ENCODE results near the gene POU4F1.

Gene POU4F1

DNA sequence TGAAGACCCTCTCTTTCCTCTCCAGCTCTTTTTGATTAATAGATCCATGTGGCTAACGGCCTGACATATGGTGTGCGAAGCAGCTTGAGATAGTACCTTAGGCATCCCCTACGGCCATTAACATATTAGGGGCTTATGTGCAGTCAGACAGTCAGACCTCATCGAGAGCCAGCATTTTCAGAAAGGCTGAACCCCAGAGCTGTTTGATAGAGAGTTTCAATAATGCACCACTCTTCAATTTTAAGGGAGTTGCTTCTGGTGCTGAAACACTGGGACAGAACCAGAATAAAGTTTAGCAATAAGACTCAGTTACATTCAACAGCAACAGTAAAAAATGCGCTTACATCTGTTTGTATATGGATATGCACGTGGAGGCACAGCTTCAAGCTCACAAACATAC lies 10.8 kb downstream of the POU4F1 start:
- H3K4me3 ChIP-seq (ENCODE audit: low read length in 2 of 2), result no peak overlapping the region
- H3K9ac ChIP-seq (ENCODE audit: low read depth in 1 of 2, low read length in 2 of 2), result no peak overlapping the region
- no peaks in the 10 kb centered on the region for H3K4me1 ChIP-seq (ENCODE audit: control insufficient read depth in 2 of 2, insufficient read depth in 2 of 2, low read length in 2 of 2)
- peaks cover 50 to 54% of the 10 kb centered on the region in 2 donors for H3K27me3 ChIP-seq (ENCODE audit: control insufficient read depth in 2 of 2, insufficient read depth in 2 of 2, low read length in 2 of 2)
- peaks cover 0 to 2% of the 10 kb centered on the region in 2 donors for H3K9me3 ChIP-seq (ENCODE audit: control insufficient read depth in 2 of 2, low read length in 2 of 2)
- no peak overlapping the region for H3K27ac ChIP-seq (ENCODE audit: low read depth in 2 of 2, low read length in 2 of 2)
- H3K36me3 ChIP-seq (ENCODE audit: control insufficient read depth in 2 of 2, insufficient read depth in 2 of 2, low read length in 2 of 2), result no peaks in the 10 kb centered on the region

DNA sequence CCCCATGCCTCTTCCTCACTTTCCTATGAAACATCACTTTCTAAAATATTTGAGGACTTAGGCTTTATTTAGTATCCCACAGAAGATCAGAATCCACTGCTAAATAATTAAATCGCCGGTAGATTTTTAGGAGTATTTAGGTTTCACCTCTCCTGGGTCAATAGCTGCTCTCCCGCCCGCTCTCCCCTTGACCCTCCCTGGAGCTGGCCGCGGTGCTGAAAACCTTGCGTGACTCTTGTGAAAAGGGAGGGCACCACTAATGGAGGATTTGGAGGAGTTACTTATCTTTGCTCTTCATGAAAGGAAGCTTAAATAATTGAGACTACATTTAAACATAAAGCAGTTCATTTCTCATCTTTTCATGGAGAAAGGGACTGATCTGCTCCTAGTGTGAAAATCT lies 14.1 kb downstream of the POU4F1 start:
- Histone ChIP-seq H3K27ac (ENCODE audit: low read depth in 2 of 2, low read length in 2 of 2) (no peak overlapping the region), H3K36me3 (ENCODE audit: control insufficient read depth in 2 of 2, insufficient read depth in 2 of 2, low read length in 2 of 2) (no peaks in the 10 kb centered on the region), H3K9me3 (ENCODE audit: control insufficient read depth in 2 of 2, low read length in 2 of 2) (peaks cover 0 to 2% of the 10 kb centered on the region in 2 donors), H3K4me3 (ENCODE audit: low read length in 2 of 2) (no peak overlapping the region), H3K4me1 (ENCODE audit: control insufficient read depth in 2 of 2, insufficient read depth in 2 of 2, low read length in 2 of 2) (no peaks in the 10 kb centered on the region), H3K27me3 (ENCODE audit: control insufficient read depth in 2 of 2, insufficient read depth in 2 of 2, low read length in 2 of 2) (peaks cover 27 to 35% of the 10 kb centered on the region in 2 donors), H3K9ac (ENCODE audit: low read depth in 1 of 2, low read length in 2 of 2) (no peak overlapping the region)

GRCh38 chr13:78587395-78587794 lies 16.0 kb downstream of the POU4F1 start:
- Histone ChIP-seq H3K27ac (ENCODE audit: low read depth in 2 of 2, low read length in 2 of 2) (no peak overlapping the region), H3K27me3 (ENCODE audit: control insufficient read depth in 2 of 2, insufficient read depth in 2 of 2, low read length in 2 of 2) (peaks cover 13 to 17% of the 10 kb centered on the region in 2 donors), H3K4me1 (ENCODE audit: control insufficient read depth in 2 of 2, insufficient read depth in 2 of 2, low read length in 2 of 2) (no peaks in the 10 kb centered on the region), H3K36me3 (ENCODE audit: control insufficient read depth in 2 of 2, insufficient read depth in 2 of 2, low read length in 2 of 2) (no peaks in the 10 kb centered on the region), H3K9ac (ENCODE audit: low read depth in 1 of 2, low read length in 2 of 2) (no peak overlapping the region), H3K9me3 (ENCODE audit: control insufficient read depth in 2 of 2, low read length in 2 of 2) (peaks cover 0 to 2% of the 10 kb centered on the region in 2 donors), H3K4me3 (ENCODE audit: low read length in 2 of 2) (no peak overlapping the region)

- Histone ChIP-seq H3K27ac (ENCODE audit: low read depth in 2 of 2, low read length in 2 of 2) (no peak overlapping the region), H3K9ac (ENCODE audit: low read depth in 1 of 2, low read length in 2 of 2) (no peak overlapping the region), H3K9me3 (ENCODE audit: control insufficient read depth in 2 of 2, low read length in 2 of 2) (peaks cover 0 to 2% of the 10 kb centered on the region in 2 donors), H3K4me3 (ENCODE audit: low read length in 2 of 2) (no peak overlapping the region), H3K27me3 (ENCODE audit: control insufficient read depth in 2 of 2, insufficient read depth in 2 of 2, low read length in 2 of 2) (peaks cover 13 to 16% of the 10 kb centered on the region in 2 donors), H3K4me1 (ENCODE audit: control insufficient read depth in 2 of 2, insufficient read depth in 2 of 2, low read length in 2 of 2) (no peaks in the 10 kb centered on the region), H3K36me3 (ENCODE audit: control insufficient read depth in 2 of 2, insufficient read depth in 2 of 2, low read length in 2 of 2) (no peaks in the 10 kb centered on the region)
Measured at GRCh38 chr13:78586706-78587105, 16.6 kb downstream of the POU4F1 start.

- H3K27me3 ChIP-seq (ENCODE audit: control insufficient read depth in 2 of 2, insufficient read depth in 2 of 2, low read length in 2 of 2), result peaks cover 0 to 2% of the 10 kb centered on the region in 2 donors
Measured at GRCh38 chr13:78576261-78576660, 27.1 kb downstream of the POU4F1 start.

DNA sequence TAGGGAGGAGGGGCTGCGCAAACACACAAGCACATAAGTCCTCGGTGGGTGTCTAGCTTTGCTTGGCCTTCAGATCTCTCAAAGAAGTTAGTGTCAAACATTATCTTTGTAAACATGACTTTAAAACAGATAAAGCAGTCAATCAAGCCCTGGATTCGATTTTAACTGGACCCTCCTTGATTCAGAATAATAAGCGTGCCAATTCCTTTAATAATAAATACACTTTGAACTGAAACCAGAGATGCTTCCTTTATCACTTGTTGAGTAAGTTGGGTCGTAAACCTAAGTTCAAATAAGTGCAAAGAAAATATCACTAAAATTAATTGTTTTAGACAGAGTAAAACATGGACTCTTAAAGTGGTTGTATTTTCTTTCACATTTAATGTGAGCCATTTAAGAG lies 30.9 kb downstream of the POU4F1 start:
- peaks cover 0 to 2% of the 10 kb centered on the region in 2 donors for H3K27me3 ChIP-seq (ENCODE audit: control insufficient read depth in 2 of 2, insufficient read depth in 2 of 2, low read length in 2 of 2)

More at GRCh38 chr13:78576261-78576660, 27.1 kb downstream of the POU4F1 start:
- Histone ChIP-seq H3K4me3 (ENCODE audit: low read length in 2 of 2) (no peak overlapping the region), H3K27ac (ENCODE audit: low read depth in 2 of 2, low read length in 2 of 2) (no peak overlapping the region), H3K36me3 (ENCODE audit: control insufficient read depth in 2 of 2, insufficient read depth in 2 of 2, low read length in 2 of 2) (no peaks in the 10 kb centered on the region), H3K9ac (ENCODE audit: low read depth in 1 of 2, low read length in 2 of 2) (no peak overlapping the region), H3K4me1 (ENCODE audit: control insufficient read depth in 2 of 2, insufficient read depth in 2 of 2, low read length in 2 of 2) (no peaks in the 10 kb centered on the region), H3K9me3 (ENCODE audit: control insufficient read depth in 2 of 2, low read length in 2 of 2) (no peaks in the 10 kb centered on the region)

GRCh38 chr13:78569029-78569428 lies 34.3 kb downstream of the POU4F1 start:
- Histone ChIP-seq H3K4me1 (ENCODE audit: control insufficient read depth in 2 of 2, insufficient read depth in 2 of 2, low read length in 2 of 2) (no peaks in the 10 kb centered on the region), H3K36me3 (ENCODE audit: control insufficient read depth in 2 of 2, insufficient read depth in 2 of 2, low read length in 2 of 2) (no peaks in the 10 kb centered on the region), H3K27ac (ENCODE audit: low read depth in 2 of 2, low read length in 2 of 2) (no peak overlapping the region), H3K9ac (ENCODE audit: low read depth in 1 of 2, low read length in 2 of 2) (no peak overlapping the region), H3K4me3 (ENCODE audit: low read length in 2 of 2) (no peak overlapping the region), H3K9me3 (ENCODE audit: control insufficient read depth in 2 of 2, low read length in 2 of 2) (no peaks in the 10 kb centered on the region), H3K27me3 (ENCODE audit: control insufficient read depth in 2 of 2, insufficient read depth in 2 of 2, low read length in 2 of 2) (peaks cover 0 to 2% of the 10 kb centered on the region in 2 donors)

More for the DNA sequence above, 30.9 kb downstream of the POU4F1 start:
- H3K36me3 ChIP-seq (ENCODE audit: control insufficient read depth in 2 of 2, insufficient read depth in 2 of 2, low read length in 2 of 2), result no peaks in the 10 kb centered on the region
- no peaks in the 10 kb centered on the region for H3K9me3 ChIP-seq (ENCODE audit: control insufficient read depth in 2 of 2, low read length in 2 of 2)
- H3K4me1 ChIP-seq (ENCODE audit: control insufficient read depth in 2 of 2, insufficient read depth in 2 of 2, low read length in 2 of 2), result no peaks in the 10 kb centered on the region
- H3K4me3 ChIP-seq (ENCODE audit: low read length in 2 of 2), result no peak overlapping the region
- no peak overlapping the region for H3K27ac ChIP-seq (ENCODE audit: low read depth in 2 of 2, low read length in 2 of 2)
- no peak overlapping the region for H3K9ac ChIP-seq (ENCODE audit: low read depth in 1 of 2, low read length in 2 of 2)

GRCh38 chr13:78566631-78567030 lies 36.7 kb downstream of the POU4F1 start:
- peaks cover 0 to 2% of the 10 kb centered on the region in 2 donors for H3K27me3 ChIP-seq (ENCODE audit: control insufficient read depth in 2 of 2, insufficient read depth in 2 of 2, low read length in 2 of 2)
- H3K36me3 ChIP-seq (ENCODE audit: control insufficient read depth in 2 of 2, insufficient read depth in 2 of 2, low read length in 2 of 2), result no peaks in the 10 kb centered on the region
- H3K4me1 ChIP-seq (ENCODE audit: control insufficient read depth in 2 of 2, insufficient read depth in 2 of 2, low read length in 2 of 2), result no peaks in the 10 kb centered on the region
- H3K9me3 ChIP-seq (ENCODE audit: control insufficient read depth in 2 of 2, low read length in 2 of 2), result no peaks in the 10 kb centered on the region
- H3K27ac ChIP-seq (ENCODE audit: low read depth in 2 of 2, low read length in 2 of 2), result no peak overlapping the region
- no peak overlapping the region for H3K9ac ChIP-seq (ENCODE audit: low read depth in 1 of 2, low read length in 2 of 2)
- no peak overlapping the region for H3K4me3 ChIP-seq (ENCODE audit: low read length in 2 of 2)

- Histone ChIP-seq H3K9ac (ENCODE audit: low read depth in 1 of 2, low read length in 2 of 2) (no peak overlapping the region), H3K27me3 (ENCODE audit: control insufficient read depth in 2 of 2, insufficient read depth in 2 of 2, low read length in 2 of 2) (no peaks in the 10 kb centered on the region), H3K4me1 (ENCODE audit: control insufficient read depth in 2 of 2, insufficient read depth in 2 of 2, low read length in 2 of 2) (no peaks in the 10 kb centered on the region), H3K4me3 (ENCODE audit: low read length in 2 of 2) (no peak overlapping the region), H3K36me3 (ENCODE audit: control insufficient read depth in 2 of 2, insufficient read depth in 2 of 2, low read length in 2 of 2) (no peaks in the 10 kb centered on the region), H3K27ac (ENCODE audit: low read depth in 2 of 2, low read length in 2 of 2) (no peak overlapping the region), H3K9me3 (ENCODE audit: control insufficient read depth in 2 of 2, low read length in 2 of 2) (no peaks in the 10 kb centered on the region)
Measured at GRCh38 chr13:78562237-78562889, 41.0 kb downstream of the POU4F1 start.
